SK-N-SH (cell line): ENCODE data around the gene IKZF1. TPM values are rescaled to one million over a fixed set of nuclear protein-coding genes. Genes with fewer than 3 reads are reported as not detected.

ENCODE experiments used
- CTCF ChIA-PET: fragments of 300-600, 350-600 bp; formaldehyde crosslinking; extraction: SDS; loops from one replicate; lab custom pipeline; 2021; lab: Yijun Ruan, JAX
- POLR2A ChIA-PET: fragments of 350-600 bp; sonication (Branson Sonifier 250); formaldehyde crosslinking; extraction: SDS; loops from one replicate; lab custom pipeline; 2020; ENCODE audit warnings: antibody characterized with exemption, inconsistent platforms; lab: Yijun Ruan, JAX
- DNase-seq: peaks from one replicate; pipeline ENCODE4 v3.0.0; 2012
- H2AFZ ChIP-seq: fragments of 200-600 bp; sonication (generic); 2 replicates; pipeline ENCODE4 v1.8.1; 2016; ENCODE audit warnings: antibody characterized with exemption, mild to moderate bottlenecking, low read depth
- H3F3A ChIP-seq: fragments of 200-600 bp; sonication (generic); replicated peaks from 2 replicates; pipeline ENCODE3; 2016; ENCODE audit warnings: antibody characterized with exemption, mild to moderate bottlenecking; ENCODE audit not compliant: insufficient read depth
- H3K27ac ChIP-seq, 2 experiments: fragments of 200-500 bp in 1 of 2; fragments of 200-600 bp in 1 of 2; sonication (Bioruptor generic) in 1 of 2; sonication (generic), shearing (Covaris generic) in 1 of 2; 2 replicates each; pipeline versions ENCODE4 v1.5.1 to v1.6.1; 2014 to 2016; ENCODE audit warnings: low read depth in 2 of 2, inconsistent platforms in 1 of 2, low read length in 1 of 2, mild to moderate bottlenecking in 1 of 2, mixed read lengths in 1 of 2
- H3K27me3 ChIP-seq: fragments of 200-600 bp; sonication (generic), shearing (Covaris generic); 2 replicates; pipeline ENCODE4 v1.6.1; 2016; ENCODE audit warnings: mixed run types; ENCODE audit not compliant: insufficient read depth
- H3K36me3 ChIP-seq, 2 experiments: fragments of 200-500 bp in 1 of 2; fragments of 200-600 bp in 1 of 2; sonication (Bioruptor generic) in 1 of 2; sonication (generic) in 1 of 2; replicated peaks in 1 of 2; 2 replicates each; pipeline versions ENCODE3 to v1.5.1; 2014 to 2016; ENCODE audit warnings: low read length in 1 of 2, mild to moderate bottlenecking in 1 of 2; ENCODE audit not compliant: insufficient read depth in 2 of 2, control insufficient read depth in 1 of 2
- H3K4me1 ChIP-seq, 2 experiments: fragments of 200-500 bp in 1 of 2; fragments of 200-600 bp in 1 of 2; sonication (Bioruptor generic) in 1 of 2; sonication (generic), shearing (Covaris generic) in 1 of 2; 2 replicates each; pipeline versions ENCODE4 v1.5.1 to v1.6.1; 2014 to 2016; ENCODE audit warnings: low read depth in 1 of 2, low read length in 1 of 2, mixed run types in 1 of 2; ENCODE audit not compliant: insufficient read depth in 2 of 2, control insufficient read depth in 1 of 2
- H3K4me2 ChIP-seq: fragments of 200-600 bp; sonication (generic), shearing (Covaris generic); 2 replicates; pipeline ENCODE4 v1.6.1; 2017; ENCODE audit warnings: mixed run types
- H3K4me3 ChIP-seq, 2 experiments: fragments of 200-500 bp in 1 of 2; fragments of 200-600 bp in 1 of 2; sonication (Bioruptor generic) in 1 of 2; sonication (generic), shearing (Covaris generic) in 1 of 2; 2 replicates each; pipeline versions ENCODE4 v1.5.1 to v1.8.1; 2014 to 2016; ENCODE audit warnings: low read depth in 2 of 2, inconsistent platforms in 1 of 2, low read length in 1 of 2, mild to moderate bottlenecking in 1 of 2, mixed read lengths in 1 of 2, moderate library complexity in 1 of 2
- H3K79me2 ChIP-seq: fragments of 200-600 bp; sonication (generic); 2 replicates; pipeline ENCODE4 v1.8.1; 2017; ENCODE audit warnings: mild to moderate bottlenecking; ENCODE audit not compliant: insufficient read depth
- H3K9ac ChIP-seq: fragments of 200-600 bp; sonication (generic); 2 replicates; pipeline ENCODE4 v1.6.1; 2017; ENCODE audit warnings: mixed run types
- H3K9me2 ChIP-seq: fragments of 200-600 bp; sonication (generic); 2 replicates; pipeline ENCODE4 v1.6.1; 2017; ENCODE audit warnings: mixed run types
- H3K9me3 ChIP-seq: fragments of 200-600 bp; sonication (generic); 2 replicates; pipeline ENCODE4 v1.6.1; 2017; ENCODE audit warnings: mixed run types, mild to moderate bottlenecking, moderate library complexity
- H4K20me1 ChIP-seq: fragments of 200-600 bp; sonication (generic); 2 replicates; pipeline ENCODE4 v1.6.1; 2017; ENCODE audit warnings: mild to moderate bottlenecking, mixed run types; ENCODE audit not compliant: insufficient read depth
- ELF1 ChIP-seq: IDR thresholded peaks from 2 replicates; pipeline ENCODE4 v1.4.0; 2012
- EP300 ChIP-seq, 2 experiments: IDR thresholded peaks; 2 replicates each; pipeline versions ENCODE4 v1.4.0 to v1.6.1; 2012; ENCODE audit warnings: borderline replicate concordance in 1 of 2, low read depth in 1 of 2, low read length in 1 of 2
- FOXM1 ChIP-seq: IDR thresholded peaks from 2 replicates; pipeline ENCODE4 v1.4.0; 2012; ENCODE audit warnings: low read depth, mild to moderate bottlenecking
- GABPA ChIP-seq: IDR thresholded peaks from 2 replicates; pipeline ENCODE4 v1.4.0; 2012; ENCODE audit warnings: low read depth, mild to moderate bottlenecking
- RAD21 ChIP-seq: IDR thresholded peaks from 2 replicates; pipeline ENCODE4 v1.6.1; 2012; ENCODE audit warnings: mild to moderate bottlenecking, low read length
- SIN3A ChIP-seq: IDR thresholded peaks from 2 replicates; pipeline ENCODE4 v1.6.1; 2012; ENCODE audit warnings: low read depth, mild to moderate bottlenecking, low read length, moderate library complexity, borderline replicate concordance
- SMC3 ChIP-seq: IDR thresholded peaks from 2 replicates; pipeline ENCODE4 v1.6.1; 2012; ENCODE audit warnings: low read depth, low read length, improper control_type of control experiment
- WGBS: methylation state at CpG from one replicate; pipeline ENCODE4 v1.1.6; 2017; ENCODE audit warnings: low lambda C conversion rate; 5-methylcytosine and 5-hydroxymethylcytosine counted together
- polyA plus RNA-seq, 3 experiments: library from polyadenylated mRNA; depleted of rRNA; stranded (reverse); fragments of >200 nt; gene quantifications; 2 replicates each; pipeline ENCODE4 v1.2.3, GENCODE V29; 2012
- TF ChIP-seq, protein P1 (sequence below): fragments of 150-350 bp; IDR thresholded peaks from 2 replicates; pipeline ENCODE4 v1.6.1; 2016; ENCODE audit warnings: mild to moderate bottlenecking, low read depth, low read length
- TF ChIP-seq, protein P2 (sequence below): IDR thresholded peaks from 2 replicates; pipeline ENCODE4 v1.6.1; 2012; ENCODE audit warnings: mild to moderate bottlenecking, low read depth, low read length, moderate library complexity
- TF ChIP-seq, protein P3 (sequence below): fragments of 150-350 bp; IDR thresholded peaks from 2 replicates; pipeline ENCODE4 v1.6.1; 2017; ENCODE audit warnings: antibody characterized with exemption, low read length, low read depth, borderline replicate concordance
- TF ChIP-seq, protein P4 (sequence below): IDR thresholded peaks from 2 replicates; pipeline ENCODE4; 2012

Gene IKZF1
- polyA plus RNA-seq, 1 of the 3 experiments (the other 2 are of a cell fraction) = not detected

DNA sequence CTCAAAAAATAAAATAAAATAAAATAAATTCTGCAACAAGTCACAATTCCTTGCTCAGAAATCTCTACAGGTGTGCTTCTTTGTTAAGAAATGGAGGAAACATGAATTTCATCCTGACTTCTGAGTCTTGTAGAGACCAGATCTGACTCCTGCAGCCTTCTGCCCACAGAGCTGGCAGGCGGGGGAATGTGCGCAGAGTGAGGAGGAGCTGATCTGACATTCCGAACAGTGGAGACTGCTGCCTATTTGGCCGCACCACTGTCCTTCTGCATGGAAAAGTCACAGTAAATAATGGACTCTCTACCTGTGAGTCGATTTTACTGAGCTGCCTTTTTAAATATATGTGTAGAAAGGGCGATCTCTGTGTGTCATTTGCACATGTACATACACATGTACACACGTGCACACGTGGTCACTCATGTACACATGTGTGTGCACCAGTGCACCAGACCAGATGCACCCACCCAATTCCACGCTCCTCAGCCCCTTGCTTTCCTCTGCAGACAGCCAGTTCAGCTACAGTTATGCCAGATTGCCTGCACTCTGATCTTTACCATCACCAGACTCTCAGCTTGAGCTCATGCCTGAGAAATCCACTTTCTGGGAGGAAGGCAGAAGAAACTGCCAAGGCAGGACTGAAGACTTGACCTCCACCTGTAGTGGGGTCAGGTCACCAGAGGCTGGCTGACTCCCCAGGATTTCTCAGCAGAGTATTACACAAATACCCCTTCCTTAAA lies 54.9 kb downstream of the IKZF1 start:
- no peak overlapping the region for H3K9ac ChIP-seq
- H3K9me3 ChIP-seq = no peaks in the 10 kb centered on the region
- H3K9me2 ChIP-seq = no peaks in the 10 kb centered on the region
- 0 out of 2 replicates have a peak, but pooled peaks cover 4% of the 10 kb centered on the region for H3K27me3 ChIP-seq
- no peaks in the 10 kb centered on the region for H3K79me2 ChIP-seq
- H3K36me3 ChIP-seq = no peaks in the 10 kb centered on the region
- no peak for DNase-seq
- no peaks in the 10 kb centered on the region for H3F3A ChIP-seq
- ChIA-PET POLR2A (interaction anchor here (0.5 kb wide), 1 partner anchor 17 kb away, joined by 3 read pairs; no protein-coding TSS in a partner anchor), CTCF (interaction anchor here (0.6 to 3.8 kb wide), 6 partner anchors 9 to 154 kb away, joined by 3 to 11 read pairs (median 4); no protein-coding TSS in a partner anchor)
- H3K4me1 ChIP-seq = peaks cover 0 to 11% of the 10 kb centered on the region in 2 experiments; a peak in 1 of 4 replicates
- no peak overlapping the region for H3K4me2 ChIP-seq
- H3K4me3 ChIP-seq = no peak overlapping the region
- H4K20me1 ChIP-seq = no peaks in the 10 kb centered on the region
- no peak overlapping the region for H3K27ac ChIP-seq
- H2AFZ ChIP-seq = no peak overlapping the region
- WGBS = 40% methylated on average over 9 of the region's 9 CpGs
- no peak for TF ChIP-seq ELF1

DNA sequence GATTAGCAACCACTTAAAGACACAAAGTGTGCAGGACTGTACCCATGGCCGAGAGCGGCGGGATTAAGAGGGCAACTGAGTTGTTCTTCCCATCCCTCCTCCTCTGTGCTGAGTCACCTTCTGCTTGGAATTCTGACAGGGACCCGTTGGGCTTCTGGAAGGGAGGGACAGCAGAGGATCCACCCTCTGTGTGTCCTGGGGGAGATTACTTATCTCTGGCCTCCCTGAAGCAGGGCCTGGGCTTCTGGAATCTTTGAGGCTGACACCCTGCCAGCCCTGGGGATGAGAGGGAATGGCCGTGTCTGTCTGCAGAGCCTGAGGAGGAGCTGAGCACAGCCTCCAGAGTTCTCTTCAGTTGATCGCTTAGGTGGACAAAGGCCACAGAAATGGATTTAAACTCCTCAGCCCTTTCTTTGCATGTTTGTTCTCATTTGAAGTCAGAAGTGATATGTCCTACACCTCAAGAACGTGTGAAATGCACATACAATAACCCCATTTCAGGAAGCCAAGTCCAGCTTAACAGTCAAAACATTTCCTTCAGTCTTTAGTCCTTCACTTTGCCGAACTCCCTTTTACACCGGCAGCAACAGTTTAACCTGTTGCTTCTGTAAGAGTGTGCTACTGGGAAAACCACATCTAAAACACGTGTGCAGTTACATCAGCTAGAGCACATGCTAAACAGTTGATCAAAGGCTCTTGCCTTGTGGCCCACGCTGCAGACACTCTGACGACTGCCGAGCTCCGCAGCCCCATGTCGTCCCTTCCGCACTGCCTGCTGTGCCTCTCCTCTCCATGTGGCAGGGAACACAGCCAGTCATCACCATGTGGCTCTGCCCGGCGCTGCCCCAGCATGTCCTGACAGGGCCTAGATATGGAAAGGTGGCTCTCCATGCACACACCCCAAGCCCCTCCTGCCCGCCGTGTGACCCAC lies 55.7 kb downstream of the IKZF1 start:
- no peak overlapping the region for H3K27ac ChIP-seq
- no peak overlapping the region for H3K4me3 ChIP-seq
- no peaks in the 10 kb centered on the region for H3K9me2 ChIP-seq
- CTCF ChIA-PET = interaction anchor here (1.5 to 3.8 kb wide), 3 partner anchors 10 to 155 kb away, joined by 4 to 11 read pairs (median 11); no protein-coding TSS in a partner anchor
- no peak overlapping the region for H3K9ac ChIP-seq
- 0 out of 2 replicates have a peak, but pooled peaks cover 4% of the 10 kb centered on the region for H3K27me3 ChIP-seq
- H4K20me1 ChIP-seq = no peaks in the 10 kb centered on the region
- WGBS = 52% methylated on average over 20 of the region's 20 CpGs
- peaks cover 0 to 11% of the 10 kb centered on the region in 2 experiments; a peak in 1 of 4 replicates for H3K4me1 ChIP-seq
- H3K9me3 ChIP-seq = no peaks in the 10 kb centered on the region
- H3K4me2 ChIP-seq = no peak overlapping the region
- POLR2A ChIA-PET = no interaction called here
- DNase-seq = peak; percentile 57
- no peaks in the 10 kb centered on the region for H3K36me3 ChIP-seq
- H3F3A ChIP-seq = no peaks in the 10 kb centered on the region
- no peak overlapping the region for H2AFZ ChIP-seq
- no peaks in the 10 kb centered on the region for H3K79me2 ChIP-seq
- TF ChIP-seq SMC3 = no peak
- TF ChIP-seq, protein P1, sequence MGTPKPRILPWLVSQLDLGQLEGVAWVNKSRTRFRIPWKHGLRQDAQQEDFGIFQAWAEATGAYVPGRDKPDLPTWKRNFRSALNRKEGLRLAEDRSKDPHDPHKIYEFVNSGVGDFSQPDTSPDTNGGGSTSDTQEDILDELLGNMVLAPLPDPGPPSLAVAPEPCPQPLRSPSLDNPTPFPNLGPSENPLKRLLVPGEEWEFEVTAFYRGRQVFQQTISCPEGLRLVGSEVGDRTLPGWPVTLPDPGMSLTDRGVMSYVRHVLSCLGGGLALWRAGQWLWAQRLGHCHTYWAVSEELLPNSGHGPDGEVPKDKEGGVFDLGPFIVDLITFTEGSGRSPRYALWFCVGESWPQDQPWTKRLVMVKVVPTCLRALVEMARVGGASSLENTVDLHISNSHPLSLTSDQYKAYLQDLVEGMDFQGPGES = no peak
- TF ChIP-seq RAD21 = no peak
- TF ChIP-seq GABPA = no peak
- TF ChIP-seq, protein P2, sequence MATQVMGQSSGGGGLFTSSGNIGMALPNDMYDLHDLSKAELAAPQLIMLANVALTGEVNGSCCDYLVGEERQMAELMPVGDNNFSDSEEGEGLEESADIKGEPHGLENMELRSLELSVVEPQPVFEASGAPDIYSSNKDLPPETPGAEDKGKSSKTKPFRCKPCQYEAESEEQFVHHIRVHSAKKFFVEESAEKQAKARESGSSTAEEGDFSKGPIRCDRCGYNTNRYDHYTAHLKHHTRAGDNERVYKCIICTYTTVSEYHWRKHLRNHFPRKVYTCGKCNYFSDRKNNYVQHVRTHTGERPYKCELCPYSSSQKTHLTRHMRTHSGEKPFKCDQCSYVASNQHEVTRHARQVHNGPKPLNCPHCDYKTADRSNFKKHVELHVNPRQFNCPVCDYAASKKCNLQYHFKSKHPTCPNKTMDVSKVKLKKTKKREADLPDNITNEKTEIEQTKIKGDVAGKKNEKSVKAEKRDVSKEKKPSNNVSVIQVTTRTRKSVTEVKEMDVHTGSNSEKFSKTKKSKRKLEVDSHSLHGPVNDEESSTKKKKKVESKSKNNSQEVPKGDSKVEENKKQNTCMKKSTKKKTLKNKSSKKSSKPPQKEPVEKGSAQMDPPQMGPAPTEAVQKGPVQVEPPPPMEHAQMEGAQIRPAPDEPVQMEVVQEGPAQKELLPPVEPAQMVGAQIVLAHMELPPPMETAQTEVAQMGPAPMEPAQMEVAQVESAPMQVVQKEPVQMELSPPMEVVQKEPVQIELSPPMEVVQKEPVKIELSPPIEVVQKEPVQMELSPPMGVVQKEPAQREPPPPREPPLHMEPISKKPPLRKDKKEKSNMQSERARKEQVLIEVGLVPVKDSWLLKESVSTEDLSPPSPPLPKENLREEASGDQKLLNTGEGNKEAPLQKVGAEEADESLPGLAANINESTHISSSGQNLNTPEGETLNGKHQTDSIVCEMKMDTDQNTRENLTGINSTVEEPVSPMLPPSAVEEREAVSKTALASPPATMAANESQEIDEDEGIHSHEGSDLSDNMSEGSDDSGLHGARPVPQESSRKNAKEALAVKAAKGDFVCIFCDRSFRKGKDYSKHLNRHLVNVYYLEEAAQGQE = no peak
- TF ChIP-seq, protein P3, sequence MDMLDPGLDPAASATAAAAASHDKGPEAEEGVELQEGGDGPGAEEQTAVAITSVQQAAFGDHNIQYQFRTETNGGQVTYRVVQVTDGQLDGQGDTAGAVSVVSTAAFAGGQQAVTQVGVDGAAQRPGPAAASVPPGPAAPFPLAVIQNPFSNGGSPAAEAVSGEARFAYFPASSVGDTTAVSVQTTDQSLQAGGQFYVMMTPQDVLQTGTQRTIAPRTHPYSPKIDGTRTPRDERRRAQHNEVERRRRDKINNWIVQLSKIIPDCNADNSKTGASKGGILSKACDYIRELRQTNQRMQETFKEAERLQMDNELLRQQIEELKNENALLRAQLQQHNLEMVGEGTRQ = no peak
- TF ChIP-seq, protein P4, sequence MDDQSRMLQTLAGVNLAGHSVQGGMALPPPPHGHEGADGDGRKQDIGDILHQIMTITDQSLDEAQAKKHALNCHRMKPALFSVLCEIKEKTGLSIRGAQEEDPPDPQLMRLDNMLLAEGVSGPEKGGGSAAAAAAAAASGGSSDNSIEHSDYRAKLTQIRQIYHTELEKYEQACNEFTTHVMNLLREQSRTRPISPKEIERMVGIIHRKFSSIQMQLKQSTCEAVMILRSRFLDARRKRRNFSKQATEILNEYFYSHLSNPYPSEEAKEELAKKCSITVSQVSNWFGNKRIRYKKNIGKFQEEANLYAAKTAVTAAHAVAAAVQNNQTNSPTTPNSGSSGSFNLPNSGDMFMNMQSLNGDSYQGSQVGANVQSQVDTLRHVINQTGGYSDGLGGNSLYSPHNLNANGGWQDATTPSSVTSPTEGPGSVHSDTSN = no peak
- TF ChIP-seq EP300 (IDR thresholded peaks at IDR 0.05; ENCODE audit: borderline replicate concordance in 1 of 2, low read depth in 1 of 2, low read length in 1 of 2) = no peak
- no peak for TF ChIP-seq SIN3A
- no peak for TF ChIP-seq FOXM1
- TF ChIP-seq, all 33 proteins: peak for 0
